HG03460 (cell line): ENCODE results near the gene FYN.

Experiments
- ATAC-seq: cut with Tn5 transposase; IDR thresholded peaks from one replicate; pipeline ENCODE4 v1.9.1; 2021; ENCODE audit not compliant: unreplicated experiment

The FYN gene

DNA sequence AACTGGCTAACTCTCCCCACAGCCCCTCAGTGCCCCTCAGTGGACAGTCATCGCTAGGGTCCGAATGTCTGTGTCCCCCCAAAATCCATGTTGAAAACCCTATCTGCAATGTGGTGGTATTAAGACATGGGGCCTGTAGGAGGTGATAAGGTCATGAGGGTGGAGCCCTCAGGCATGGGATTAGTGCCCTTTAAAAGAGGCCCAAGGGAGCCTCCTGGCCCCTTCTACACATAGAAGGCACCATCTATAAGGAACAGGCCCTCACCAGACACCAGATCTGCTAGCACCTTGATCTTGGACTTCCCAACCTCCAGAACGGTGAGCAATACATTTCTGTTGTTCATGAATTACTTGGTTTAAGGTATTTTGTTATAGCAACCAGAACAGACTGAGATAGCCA lies 260.9 kb downstream of the FYN start:
- ATAC-seq = no peak

DNA sequence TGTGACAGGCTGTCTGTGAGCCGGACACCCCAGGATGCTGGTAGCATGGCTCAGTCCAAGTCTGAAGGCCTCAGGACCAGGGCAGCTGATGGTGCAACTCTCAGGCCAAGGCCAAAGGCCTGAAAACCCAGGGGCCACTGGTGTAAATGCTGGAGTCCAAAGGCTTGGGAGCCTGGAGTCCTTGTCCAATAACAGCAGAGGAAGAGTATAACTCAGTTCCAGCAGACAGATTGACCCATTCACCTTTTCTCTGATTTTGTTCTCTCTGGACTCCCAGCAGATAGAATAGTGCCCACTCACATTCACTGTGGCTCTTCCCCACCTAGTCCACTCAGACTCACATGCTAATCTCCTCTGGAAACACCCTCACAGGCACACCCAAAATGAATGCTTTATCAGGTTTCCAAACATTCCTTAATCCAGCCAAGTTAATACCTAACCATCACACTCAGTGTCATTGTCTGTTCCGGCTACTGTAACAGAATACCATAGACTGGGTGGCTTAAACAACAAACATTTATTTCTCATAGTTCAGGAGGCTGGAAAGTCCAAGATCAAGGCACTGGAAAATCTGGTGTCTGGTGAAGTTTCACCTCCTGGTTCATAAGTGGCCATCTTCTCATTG lies 262.6 kb downstream of the FYN start:
- ATAC-seq = no peak
